GM10266 (cell line): ENCODE measurements around the gene SNAPC1.

Experiments used
- DNase-seq: peaks from one replicate; pipeline ENCODE4 v3.0.0; 2012; ENCODE audit errors: extremely low spot score
- CTCF ChIP-seq: IDR thresholded peaks from 2 replicates; pipeline ENCODE4 v1.5.1; 2012; ENCODE audit warnings: mild to moderate bottlenecking, low read depth; ENCODE audit not compliant: control insufficient read depth, insufficient read depth; ENCODE audit errors: missing control alignments

The SNAPC1 gene

GRCh38 chr14:61759878-61760277 is 2.3 kb upstream of the SNAPC1 start:
- TF ChIP-seq CTCF = no peak
- no peak for DNase-seq

- TF ChIP-seq CTCF = no peak
- DNase-seq = no peak
Observed at GRCh38 chr14:61761557-61761956, 663 bp upstream of the SNAPC1 start.

- no peak for DNase-seq
- no peak for TF ChIP-seq CTCF
Observed at GRCh38 chr14:61764342-61765122, 2.3 kb downstream of the SNAPC1 start.

GRCh38 chr14:61765225-61765943 is 3.2 kb downstream of the SNAPC1 start:
- no peak for TF ChIP-seq CTCF
- no peak for DNase-seq

GRCh38 chr14:61766151-61766550 is 3.9 kb downstream of the SNAPC1 start:
- no peak for TF ChIP-seq CTCF

GRCh38 chr14:61768240-61768639 is 6.0 kb downstream of the SNAPC1 start:
- TF ChIP-seq CTCF = no peak
- no peak for DNase-seq

More at GRCh38 chr14:61766151-61766550, 3.9 kb downstream of the SNAPC1 start:
- no peak for DNase-seq

GRCh38 chr14:61769893-61770292 is 7.7 kb downstream of the SNAPC1 start:
- DNase-seq = no peak
- no peak for TF ChIP-seq CTCF
